ENCODE measurements around the gene MON1A.

MON1A gene

GRCh38 chr3:49886922-49887265, 42.7 kb downstream of the MON1A start:
- DNase-seq (ENCODE audit: low read depth in 1 of 2, low spot score in 1 of 2) = no peak
- Histone ChIP-seq H3K27me3 (ENCODE audit: insufficient read depth, poor library complexity, severe bottlenecking) (no peaks in the 10 kb centered on the region), H3K4me3 (replicated peaks; ENCODE audit: insufficient read depth, low read length) (no peak overlapping the region), H3K27ac (replicated peaks) (no peak overlapping the region)
- TF ChIP-seq, protein P1, sequence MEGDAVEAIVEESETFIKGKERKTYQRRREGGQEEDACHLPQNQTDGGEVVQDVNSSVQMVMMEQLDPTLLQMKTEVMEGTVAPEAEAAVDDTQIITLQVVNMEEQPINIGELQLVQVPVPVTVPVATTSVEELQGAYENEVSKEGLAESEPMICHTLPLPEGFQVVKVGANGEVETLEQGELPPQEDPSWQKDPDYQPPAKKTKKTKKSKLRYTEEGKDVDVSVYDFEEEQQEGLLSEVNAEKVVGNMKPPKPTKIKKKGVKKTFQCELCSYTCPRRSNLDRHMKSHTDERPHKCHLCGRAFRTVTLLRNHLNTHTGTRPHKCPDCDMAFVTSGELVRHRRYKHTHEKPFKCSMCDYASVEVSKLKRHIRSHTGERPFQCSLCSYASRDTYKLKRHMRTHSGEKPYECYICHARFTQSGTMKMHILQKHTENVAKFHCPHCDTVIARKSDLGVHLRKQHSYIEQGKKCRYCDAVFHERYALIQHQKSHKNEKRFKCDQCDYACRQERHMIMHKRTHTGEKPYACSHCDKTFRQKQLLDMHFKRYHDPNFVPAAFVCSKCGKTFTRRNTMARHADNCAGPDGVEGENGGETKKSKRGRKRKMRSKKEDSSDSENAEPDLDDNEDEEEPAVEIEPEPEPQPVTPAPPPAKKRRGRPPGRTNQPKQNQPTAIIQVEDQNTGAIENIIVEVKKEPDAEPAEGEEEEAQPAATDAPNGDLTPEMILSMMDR (IDR thresholded peaks at IDR 0.05; ENCODE audit: insufficient read depth, low read length) = no peak
- TF ChIP-seq POLR2AphosphoS5 (IDR thresholded peaks at IDR 0.05; ENCODE audit: low read depth) (no peak), REST (IDR thresholded peaks at IDR 0.05; ENCODE audit: insufficient replicate concordance, low read depth) (no peak), GABPA (IDR thresholded peaks at IDR 0.05; ENCODE audit: low read depth) (no peak), SPI1 (IDR thresholded peaks at IDR 0.05; ENCODE audit: borderline replicate concordance, low read depth) (no peak)

GRCh38 chr3:49883998-49884397, 45.6 kb downstream of the MON1A start:
- TF ChIP-seq GABPA (IDR thresholded peaks at IDR 0.05; ENCODE audit: low read depth) (no peak), POLR2AphosphoS5 (IDR thresholded peaks at IDR 0.05; ENCODE audit: low read depth) (no peak), REST (IDR thresholded peaks at IDR 0.05; ENCODE audit: insufficient replicate concordance, low read depth) (no peak), SPI1 (IDR thresholded peaks at IDR 0.05; ENCODE audit: borderline replicate concordance, low read depth) (no peak)
- TF ChIP-seq, protein P1 (IDR thresholded peaks at IDR 0.05; ENCODE audit: insufficient read depth, low read length) = no peak
- Histone ChIP-seq H3K4me3 (replicated peaks; ENCODE audit: insufficient read depth, low read length) (no peak overlapping the region), H3K27ac (replicated peaks) (no peak overlapping the region), H3K27me3 (ENCODE audit: insufficient read depth, poor library complexity, severe bottlenecking) (no peaks in the 10 kb centered on the region)
- no peak for DNase-seq (ENCODE audit: low read depth in 1 of 2, low spot score in 1 of 2)

DNA sequence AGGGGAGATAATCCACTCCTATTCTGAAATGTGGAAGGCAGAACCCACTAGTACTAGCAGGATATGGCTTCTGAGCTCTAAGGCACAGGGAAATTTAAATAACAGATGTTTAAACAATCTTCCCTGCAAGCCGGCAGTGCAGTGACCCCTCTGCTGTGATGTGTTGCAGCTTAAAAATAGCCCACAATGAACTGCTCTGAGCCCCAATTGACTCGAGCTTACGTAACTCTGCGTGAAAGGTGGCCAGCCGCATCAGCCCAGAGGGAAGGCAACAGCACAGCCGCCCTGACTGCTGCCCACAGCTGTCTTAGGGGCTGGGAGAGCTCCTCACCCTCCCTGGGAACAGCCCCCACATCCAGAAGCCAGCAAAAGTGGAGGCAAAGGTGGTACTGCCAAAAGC, 47.4 kb downstream of the MON1A start:
- TF ChIP-seq GABPA (IDR thresholded peaks at IDR 0.05; ENCODE audit: low read depth) = no peak
- TF ChIP-seq POLR2AphosphoS5 (IDR thresholded peaks at IDR 0.05; ENCODE audit: low read depth) = no peak
- TF ChIP-seq, protein P1 (IDR thresholded peaks at IDR 0.05; ENCODE audit: insufficient read depth, low read length) = no peak
- DNase-seq (ENCODE audit: low read depth in 1 of 2, low spot score in 1 of 2) = peak in 1 of 2 experiments; percentile 38
- Histone ChIP-seq H3K4me3 (replicated peaks; ENCODE audit: insufficient read depth, low read length) (no peak overlapping the region), H3K27me3 (ENCODE audit: insufficient read depth, poor library complexity, severe bottlenecking) (no peaks in the 10 kb centered on the region), H3K27ac (replicated peaks) (no peak overlapping the region)

DNA sequence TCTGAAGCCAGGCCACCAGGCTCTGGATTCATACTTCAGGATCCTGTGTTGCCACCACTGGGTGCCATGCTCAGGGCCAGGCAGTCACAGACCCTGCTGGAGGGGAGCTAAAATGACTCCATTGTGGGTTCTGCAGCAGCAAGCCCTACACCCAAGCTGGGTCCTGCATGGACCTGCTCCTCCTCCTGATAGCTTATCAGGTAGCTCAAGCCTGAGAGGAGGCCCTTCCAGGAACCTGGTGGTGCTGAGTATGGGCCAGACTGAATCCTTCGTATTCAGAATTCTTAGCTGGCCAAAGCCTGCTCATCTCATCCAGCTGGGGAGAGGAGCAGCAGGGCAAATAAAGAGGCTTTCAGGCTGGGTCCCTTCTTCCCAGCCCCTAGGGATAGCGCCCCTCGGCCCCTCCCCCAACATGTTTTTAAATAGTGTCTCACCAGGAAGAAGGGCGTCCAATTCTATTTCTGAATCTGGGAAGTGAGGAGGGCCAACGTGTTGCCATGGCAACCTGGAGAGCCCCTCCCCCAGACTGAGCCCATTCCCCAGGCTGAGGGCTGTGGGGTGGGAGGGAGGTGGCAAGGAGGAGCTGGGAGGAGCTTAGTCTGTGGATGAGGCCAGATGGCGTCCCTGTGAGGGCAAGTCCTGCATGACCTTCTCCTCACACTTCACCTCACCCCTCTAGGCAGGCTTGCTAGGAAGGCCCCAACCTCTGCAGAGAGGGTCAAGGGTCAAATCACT, 48.9 kb downstream of the MON1A start:
- DNase-seq (ENCODE audit: low read depth in 1 of 2, low spot score in 1 of 2) = no peak
- no peak overlapping the region for H3K4me3 ChIP-seq (replicated peaks; ENCODE audit: insufficient read depth, low read length)
- H3K27me3 ChIP-seq (ENCODE audit: insufficient read depth, poor library complexity, severe bottlenecking) = no peaks in the 10 kb centered on the region
- no peak overlapping the region for H3K27ac ChIP-seq (replicated peaks)
- TF ChIP-seq GABPA (IDR thresholded peaks at IDR 0.05; ENCODE audit: low read depth) (no peak), POLR2AphosphoS5 (IDR thresholded peaks at IDR 0.05; ENCODE audit: low read depth) (no peak), REST (IDR thresholded peaks at IDR 0.05; ENCODE audit: insufficient replicate concordance, low read depth) (no peak), SPI1 (IDR thresholded peaks at IDR 0.05; ENCODE audit: borderline replicate concordance, low read depth) (no peak)
- TF ChIP-seq, protein P1 (IDR thresholded peaks at IDR 0.05; ENCODE audit: insufficient read depth, low read length) = no peak
